ENCODE data around the gene SREBF1.

DNA sequence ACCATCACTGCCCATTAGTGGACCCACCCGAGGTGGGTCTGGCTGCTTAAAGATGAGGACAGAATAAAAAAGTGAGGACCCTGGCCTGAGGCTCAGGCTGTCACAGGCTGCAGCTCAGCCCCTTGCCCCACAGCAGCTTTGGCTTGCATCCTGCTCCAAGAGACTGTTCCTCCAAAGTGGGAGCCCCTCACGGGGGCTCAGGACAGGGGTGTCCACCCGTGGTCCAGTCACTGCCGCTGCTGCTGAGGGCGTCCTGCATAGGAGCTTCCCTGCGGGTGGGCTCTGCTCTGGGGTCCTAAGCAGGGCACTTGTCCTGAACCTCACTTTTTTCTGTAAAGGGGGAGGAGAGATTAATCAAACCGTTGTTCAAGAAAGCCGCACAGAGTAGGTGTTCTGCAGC lies 47.8 kb downstream of the SREBF1 start:
- no peak for TF ChIP-seq EZH2 (IDR thresholded peaks at IDR 0.05; ENCODE audit: insufficient read depth, poor library complexity, severe bottlenecking)
- TF ChIP-seq EZH2phosphoT487 (IDR thresholded peaks at IDR 0.05; ENCODE audit: insufficient read depth, low read depth): no peak

All from GM23248 (cell line).